Glomerular endothelial cell (primary cell): Measurements from ENCODE around the gene WDR90. TPM values are rescaled to one million over a fixed set of nuclear protein-coding genes. Genes with fewer than 3 reads are reported as not detected.

Experiments
- DNase-seq: peaks from one replicate; pipeline ENCODE4 v3.0.0-alpha.2; 2011; ENCODE audit warnings: low read depth, low spot score; ENCODE audit errors: extremely low read depth
- total RNA-seq: library from RNA; depleted of rRNA; stranded (reverse); fragments of >200 nt; gene quantifications from 2 replicates; pipeline ENCODE4 v1.2.3, GENCODE V29; 2015

The WDR90 gene
- total RNA-seq, 1 donor from 2014 or later: 21.2 TPM

GRCh38 chr16:625977-626765, 23.0 kb upstream of the WDR90 start:
- no peak for DNase-seq

DNA sequence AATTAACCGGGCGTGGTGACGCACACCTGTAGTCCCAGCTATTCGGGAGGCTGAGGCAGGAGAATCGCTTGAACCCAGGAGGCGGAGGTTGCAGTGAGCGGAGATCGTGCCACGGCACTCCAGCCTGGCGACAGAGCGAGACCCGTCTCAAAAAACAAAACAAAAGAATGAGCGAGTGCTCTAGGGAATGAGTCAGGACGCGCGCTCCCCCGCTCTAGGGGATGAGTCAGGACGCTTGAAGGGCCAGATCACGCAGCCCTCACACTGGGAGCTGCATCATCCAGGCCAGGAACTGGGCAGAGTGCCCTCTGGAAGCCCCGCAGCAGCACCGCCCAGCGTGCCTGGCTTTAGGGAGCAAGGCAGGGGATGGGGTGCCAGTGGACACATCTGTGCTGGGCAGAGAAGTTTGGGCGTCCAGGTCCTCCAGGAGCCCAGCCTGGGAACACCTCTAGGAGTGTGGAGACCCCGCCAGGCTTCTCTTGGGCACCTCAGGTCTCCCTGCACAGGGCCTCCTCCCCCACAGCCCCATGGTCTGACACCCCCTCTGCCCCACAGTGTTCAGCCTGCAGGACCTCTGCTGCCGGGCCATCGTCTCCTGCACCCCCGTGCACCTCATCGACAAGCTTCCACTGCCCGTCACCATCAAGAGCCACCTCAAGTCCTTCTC, 22.2 kb upstream of the WDR90 start:
- peak; percentile 42 for DNase-seq

- no peak for DNase-seq
Observed at GRCh38 chr16:627454-628239, 21.5 kb upstream of the WDR90 start.

DNA sequence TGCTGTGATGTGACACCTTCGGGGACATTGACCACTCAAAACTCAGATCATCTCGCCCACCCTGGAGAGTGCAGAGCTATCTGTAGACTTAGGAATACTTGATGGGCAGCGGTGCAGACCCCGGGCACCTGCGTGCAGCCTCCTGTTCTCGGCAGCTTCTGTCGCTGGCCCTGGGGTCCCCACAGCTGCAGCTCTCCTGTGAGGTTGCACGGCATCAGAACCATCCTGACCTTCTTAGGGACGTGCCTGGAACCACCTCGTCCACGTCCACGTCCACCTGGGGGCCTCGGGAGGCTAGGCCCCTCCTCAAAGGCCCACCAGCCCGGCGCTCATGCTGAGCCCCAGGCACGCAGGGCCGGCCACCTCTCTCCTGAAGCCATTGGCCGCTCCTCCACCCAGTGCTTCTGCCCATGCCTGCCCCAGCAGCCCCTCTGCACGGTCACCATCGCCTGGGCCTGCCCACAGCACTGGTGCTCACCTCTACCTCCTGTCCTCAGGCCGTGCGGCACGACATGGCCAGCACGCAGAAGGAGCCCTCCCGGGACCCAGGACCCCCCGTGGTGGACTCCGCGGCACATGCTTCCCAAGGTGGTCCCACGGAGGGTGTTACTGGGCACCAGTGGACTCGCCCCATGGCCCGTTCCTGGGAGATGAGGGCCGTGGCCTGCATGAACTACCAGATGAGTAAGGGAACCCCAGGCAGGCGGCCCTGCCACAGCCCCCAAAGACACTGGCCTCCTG, 20.7 kb upstream of the WDR90 start:
- no peak for DNase-seq

DNA sequence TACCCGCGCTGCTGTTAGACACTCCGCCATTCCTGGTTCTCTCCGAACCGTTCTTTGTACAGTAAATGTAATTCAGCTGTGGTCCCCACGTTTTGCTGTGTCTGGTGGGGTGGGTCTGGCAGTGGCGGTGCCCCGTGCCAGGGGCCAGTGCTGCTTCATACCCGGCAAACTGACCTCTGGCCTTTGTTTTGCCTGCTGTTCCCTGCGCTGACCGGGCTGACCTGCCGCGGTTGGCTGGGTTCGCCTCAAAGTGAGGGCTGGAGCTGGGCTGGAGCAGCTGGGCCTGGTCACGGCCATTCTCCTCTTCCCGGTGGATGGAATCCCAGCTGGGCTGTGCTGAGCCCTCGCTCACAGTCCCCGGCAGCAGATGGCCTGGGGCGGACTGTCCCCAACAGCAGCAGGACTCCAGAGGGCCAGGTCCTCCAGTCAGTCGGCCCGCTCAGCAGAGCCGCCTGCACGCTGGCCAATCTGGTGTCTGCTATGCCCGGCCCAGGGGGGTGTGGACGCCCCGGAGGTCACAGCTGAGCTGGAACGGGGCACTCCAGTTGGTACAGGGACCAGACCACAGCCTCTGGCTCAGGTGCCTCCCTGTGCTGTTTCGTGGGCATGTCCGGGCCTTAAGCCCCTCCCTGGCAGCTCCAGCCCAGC, 19.9 kb upstream of the WDR90 start:
- DNase-seq: no peak

DNA sequence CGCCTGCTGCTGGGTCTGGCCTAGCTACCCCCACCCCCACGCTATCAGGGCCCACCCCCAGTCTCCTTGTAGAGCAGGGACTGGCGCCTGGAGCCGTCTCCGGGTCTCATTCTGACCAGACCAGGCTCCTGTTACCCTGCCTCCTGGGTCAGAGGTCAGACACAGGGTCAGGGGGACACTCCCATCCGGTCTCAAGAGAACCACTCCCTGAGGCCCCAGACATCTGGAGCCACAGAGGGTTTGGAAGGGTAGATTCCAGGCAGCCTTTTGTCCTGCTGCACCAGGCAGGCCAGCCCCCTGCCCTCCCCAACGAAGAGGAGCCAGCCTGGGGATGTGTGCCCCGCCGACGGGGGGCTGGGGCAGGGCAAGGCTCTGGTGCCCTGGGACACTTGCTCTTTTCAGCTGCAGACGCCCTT, 19.3 kb upstream of the WDR90 start:
- no peak for DNase-seq

GRCh38 chr16:630249-630814, 18.8 kb upstream of the WDR90 start:
- DNase-seq: no peak

DNA sequence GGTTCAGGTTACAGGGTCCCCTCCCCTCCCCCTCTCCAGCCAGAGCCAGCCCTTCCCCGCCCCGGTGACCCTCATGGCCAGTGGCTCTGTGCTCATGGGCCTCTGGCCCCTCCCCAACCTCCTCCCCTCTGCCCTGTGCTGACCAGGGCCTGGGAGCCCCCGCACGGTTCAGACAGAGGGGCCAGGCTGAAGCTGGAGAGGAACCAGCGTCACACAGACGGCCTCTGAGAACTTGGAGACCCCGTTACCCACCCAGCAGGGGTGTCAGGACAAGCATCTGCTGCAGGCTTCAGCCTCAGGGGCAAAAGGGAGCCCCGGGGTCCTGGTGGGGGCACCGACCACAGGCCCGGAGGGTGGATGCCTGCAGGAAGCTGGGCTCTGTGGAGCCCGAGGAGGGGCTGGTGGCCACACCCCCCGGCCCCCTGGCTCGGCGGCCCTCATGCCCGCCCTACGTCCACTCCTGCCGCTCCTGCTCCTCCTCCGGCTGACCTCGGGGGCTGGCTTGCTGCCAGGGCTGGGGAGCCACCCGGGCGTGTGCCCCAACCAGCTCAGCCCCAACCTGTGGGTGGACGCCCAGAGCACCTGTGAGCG, 18.3 kb upstream of the WDR90 start, which contains the start of gene WFIKKN1:
Gene WFIKKN1 (plus strand): TSS at position 171 of the 591 bp plus-strand sequence. CDS start 269 bp downstream, at position 440.
- DNase-seq: no peak

GRCh38 chr16:631808-632358, 17.3 kb upstream of the WDR90 start:
- DNase-seq: no peak

GRCh38 chr16:632486-633335, 16.5 kb upstream of the WDR90 start:
- no peak for DNase-seq

- no peak for DNase-seq
Observed at GRCh38 chr16:633336-634050, 15.7 kb upstream of the WDR90 start.

DNA sequence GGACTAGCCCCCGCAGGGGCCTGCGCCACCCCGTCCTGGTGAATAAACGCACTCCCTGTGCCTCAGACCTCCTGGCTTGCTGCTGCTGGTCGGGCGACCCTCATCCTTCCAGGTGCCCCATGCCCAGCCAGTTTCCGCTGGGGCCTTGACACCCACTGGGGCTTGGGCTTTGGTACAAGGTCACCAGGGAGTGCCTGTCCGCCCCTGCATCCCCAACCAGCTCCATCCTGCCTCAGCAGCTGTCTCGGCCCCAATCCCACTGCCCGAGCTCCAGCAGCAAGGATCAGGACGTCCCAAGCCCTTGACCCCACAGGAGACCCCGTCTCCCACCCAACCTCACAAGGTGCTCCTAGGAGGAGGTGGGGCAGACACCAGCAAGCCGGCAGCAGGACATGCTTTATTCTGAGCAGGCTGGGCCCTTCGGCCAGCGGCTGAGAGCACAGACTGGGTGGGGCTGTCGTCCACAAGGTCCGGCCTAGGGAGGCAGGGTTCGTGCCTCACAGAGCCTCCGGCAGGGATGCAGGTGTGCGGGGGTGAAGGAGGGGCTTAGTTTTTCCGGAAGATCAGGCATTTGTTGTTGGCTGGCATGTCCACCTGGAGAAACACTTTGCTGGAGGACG, 15.0 kb upstream of the WDR90 start:
- no peak for DNase-seq

DNA sequence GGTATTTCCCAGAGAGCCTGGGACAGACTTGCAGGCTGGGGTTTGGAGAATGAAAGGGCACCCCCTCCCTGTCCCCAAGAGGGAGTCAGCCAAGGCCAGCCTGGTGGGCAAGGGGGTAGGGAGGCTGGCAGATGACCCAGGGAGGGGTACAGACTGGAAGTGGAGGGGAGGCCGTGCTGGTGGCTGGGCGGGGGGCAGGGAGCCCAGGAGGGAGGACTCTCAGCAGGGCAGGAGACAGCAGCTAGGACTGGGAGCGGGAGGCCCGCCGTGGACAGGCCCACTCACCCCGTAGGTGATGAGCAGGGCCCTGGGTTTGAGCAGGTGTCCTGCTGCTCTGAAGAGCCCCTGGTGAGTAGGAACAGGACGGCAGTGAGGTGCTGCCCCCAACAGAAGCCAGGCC, 14.2 kb upstream of the WDR90 start:
- no peak for DNase-seq

GRCh38 chr16:635573-636205, 13.5 kb upstream of the WDR90 start:
- no peak for DNase-seq

- peak; percentile 54 for DNase-seq
Observed at GRCh38 chr16:636206-637080, 12.7 kb upstream of the WDR90 start, which contains the start of gene METTL26. TSS of gene METTL26 (minus strand) at chr16:636305. CDS start at chr16:636290, 15 bp downstream.
